ENCODE results near the gene DMRTC2.

GRCh38 chr19:41896581-41896942 is 51.7 kb downstream of the DMRTC2 start:
- no peak for TF ChIP-seq CTCF (CRISPR knock-in tag; IDR thresholded peaks at IDR 0.05)
- TF ChIP-seq ZNF883 (CRISPR knock-in tag; IDR thresholded peaks at IDR 0.05; ENCODE audit: not compliant biosample characterization): no peak
- TF ChIP-seq ARID4A (CRISPR knock-in tag; IDR thresholded peaks at IDR 0.05; ENCODE audit: borderline replicate concordance): no peak
- TF ChIP-seq ZNF512 (CRISPR knock-in tag; IDR thresholded peaks at IDR 0.05): no peak
- TF ChIP-seq ATF2 (CRISPR knock-in tag; IDR thresholded peaks at IDR 0.05): no peak
- no peak for TF ChIP-seq ASH2L (IDR thresholded peaks at IDR 0.05; ENCODE audit: insufficient read length, low read depth, low read length)
- no peak for TF ChIP-seq MTF1 (CRISPR knock-in tag; IDR thresholded peaks at IDR 0.05)
